ENCODE measurements around the gene HSD17B2.
A peak's percentile ranks its signal among the peaks of the same experiment; 100 is the strongest.

HSD17B2 gene

GRCh38 chr16:82050909-82051357 is 15.9 kb downstream of the HSD17B2 start:
- DNase-seq: no peak

- no peak for DNase-seq
Measured at GRCh38 chr16:82051656-82052055, 16.6 kb downstream of the HSD17B2 start.

- DNase-seq: no peak
Measured at GRCh38 chr16:82055117-82055516, 20.1 kb downstream of the HSD17B2 start.

- no peak for DNase-seq
Measured at GRCh38 chr16:82055728-82056549, 20.9 kb downstream of the HSD17B2 start.

GRCh38 chr16:82056550-82056896 is 21.5 kb downstream of the HSD17B2 start:
- no peak for DNase-seq

- DNase-seq: no peak
Measured at GRCh38 chr16:82059161-82059982, 24.3 kb downstream of the HSD17B2 start.

- DNase-seq: no peak
Measured at GRCh38 chr16:82059983-82060421, 24.9 kb downstream of the HSD17B2 start.

- DNase-seq: peak; percentile 10
Measured at GRCh38 chr16:82061861-82062525, 26.9 kb downstream of the HSD17B2 start.

GRCh38 chr16:82062645-82063058 is 27.6 kb downstream of the HSD17B2 start:
- DNase-seq: no peak

GRCh38 chr16:82063456-82064082 is 28.5 kb downstream of the HSD17B2 start:
- DNase-seq: no peak

GRCh38 chr16:82067042-82067803 is 32.2 kb downstream of the HSD17B2 start:
- no peak for DNase-seq

GRCh38 chr16:82067804-82068325 is 32.8 kb downstream of the HSD17B2 start:
- no peak for DNase-seq

- no peak for DNase-seq
Measured at GRCh38 chr16:82070656-82071369, 35.8 kb downstream of the HSD17B2 start.

- DNase-seq: no peak
Measured at GRCh38 chr16:82071421-82071820, 36.4 kb downstream of the HSD17B2 start.

- no peak for DNase-seq
Measured at GRCh38 chr16:82072313-82072712, 37.3 kb downstream of the HSD17B2 start.

- DNase-seq: no peak
Measured at GRCh38 chr16:82074019-82074558, 39.0 kb downstream of the HSD17B2 start.

GRCh38 chr16:82078125-82078524 is 43.1 kb downstream of the HSD17B2 start:
- DNase-seq: no peak

GRCh38 chr16:82079892-82080291 is 44.8 kb downstream of the HSD17B2 start:
- DNase-seq: no peak

- DNase-seq: no peak
Measured at GRCh38 chr16:82081264-82081663, 46.2 kb downstream of the HSD17B2 start.

- no peak for DNase-seq
Measured at GRCh38 chr16:82082097-82082496, 47.0 kb downstream of the HSD17B2 start.
